K562 (cell line): ENCODE results near the gene B3GLCT. TPM values are rescaled to one million over a fixed set of nuclear protein-coding genes. Genes with fewer than 3 reads are reported as not detected.

Source experiments
- CREB5 ChIP-seq: fragments of 250-450 bp; sonication (Bioruptor Pico); IDR thresholded peaks from 2 replicates; pipeline ENCODE4 v1.5.0; 2020; ENCODE audit warnings: mild to moderate bottlenecking
- EGR1 ChIP-seq: fragments of 450-650 bp; conservative IDR thresholded peaks from 2 replicates; pipeline ENCODE4 v1.6.1; 2017; ENCODE audit warnings: mild to moderate bottlenecking
- EZH2 ChIP-seq: IDR thresholded peaks from 2 replicates; pipeline ENCODE4 v1.6.1; 2012; ENCODE audit warnings: low read depth, mild to moderate bottlenecking, inconsistent platforms, low read length, borderline replicate concordance
- HDAC1 ChIP-seq, 2 experiments: fragments of 450-650 bp; IDR thresholded peaks; 2 replicates each; pipeline ENCODE4 v1.6.1; 2016 to 2017; ENCODE audit warnings: inconsistent platforms in 1 of 2, mild to moderate bottlenecking in 1 of 2, moderate library complexity in 1 of 2
- KDM4B ChIP-seq, 2 experiments: fragments of 450-650 bp in 1 of 2; sonication (generic) in 1 of 2; IDR thresholded peaks; 2 replicates each; pipeline ENCODE4 v1.6.1; 2016 to 2017; ENCODE audit warnings: borderline replicate concordance in 2 of 2, antibody characterized with exemption in 1 of 2, low read depth in 1 of 2, mild to moderate bottlenecking in 1 of 2
- NCOA6 ChIP-seq: fragments of 450-650 bp; IDR thresholded peaks from 2 replicates; pipeline ENCODE4 v1.6.1; 2017; ENCODE audit warnings: mild to moderate bottlenecking
- NR0B1 ChIP-seq: fragments of 450-650 bp; IDR thresholded peaks from one replicate; pipeline ENCODE4 v1.6.1; 2018; ENCODE audit warnings: mild to moderate bottlenecking, moderate library complexity; ENCODE audit not compliant: partially characterized antibody
- NR1H2 ChIP-seq: sonication (generic); formaldehyde crosslinking; IDR thresholded peaks from 2 replicates; pipeline ENCODE4 v1.4.0; 2020; ENCODE audit warnings: mild to moderate bottlenecking, missing genetic modification reagents
- NR2C2 ChIP-seq, 2 experiments: fragments of 200-800 bp in 1 of 2; sonication (Bioruptor generic) in 1 of 2; sonication (generic) in 1 of 2; formaldehyde crosslinking in 1 of 2; IDR thresholded peaks; 2 replicates each; pipeline versions ENCODE4 v1.6.1 to v1.8.0; 2016 to 2022; ENCODE audit warnings: mild to moderate bottlenecking in 1 of 2, missing compliant biosample characterization in 1 of 2, missing genetic modification characterization in 1 of 2, missing genetic modification reagents in 1 of 2
- PCBP2 ChIP-seq: fragments of 200-400 bp; formaldehyde crosslinking; IDR thresholded peaks from 2 replicates; pipeline ENCODE4 v1.6.1; 2018; ENCODE audit warnings: low read length, low read depth, mild to moderate bottlenecking, moderate library complexity; ENCODE audit not compliant: poor library complexity, severe bottlenecking
- POLR2A ChIP-seq: fragments of 450-650 bp; conservative IDR thresholded peaks from 2 replicates; pipeline ENCODE4 v1.6.1; 2016
- SLC30A9 ChIP-seq: fragments of 250-450 bp; sonication (Bioruptor Pico); IDR thresholded peaks from 2 replicates; pipeline ENCODE4 v1.8.0; 2022; ENCODE audit warnings: mild to moderate bottlenecking, moderate library complexity
- SNIP1 ChIP-seq: fragments of 450-650 bp; IDR thresholded peaks from 2 replicates; pipeline ENCODE4 v1.7.1; 2017; ENCODE audit warnings: low read depth, mild to moderate bottlenecking
- STAT6 ChIP-seq: sonication (generic); formaldehyde crosslinking; IDR thresholded peaks from 2 replicates; pipeline ENCODE4 v1.8.1; 2023; ENCODE audit warnings: mild to moderate bottlenecking, missing genetic modification reagents
- TAF1 ChIP-seq: IDR thresholded peaks from 2 replicates; pipeline ENCODE4 v1.6.1; 2011; ENCODE audit warnings: mild to moderate bottlenecking, low read length, moderate library complexity; ENCODE audit not compliant: insufficient read depth, control insufficient read depth, severe bottlenecking; ENCODE audit errors: extremely low read depth
- TOE1 ChIP-seq, 2 experiments: fragments of 450-650 bp in 1 of 2; sonication (generic) in 1 of 2; formaldehyde crosslinking in 1 of 2; IDR thresholded peaks; 2 replicates each; pipeline versions ENCODE4 v1.7.1 to v1.8.0; 2016 to 2022; ENCODE audit warnings: borderline replicate concordance in 2 of 2, mild to moderate bottlenecking in 2 of 2, antibody characterized with exemption in 1 of 2, inconsistent platforms in 1 of 2, low read depth in 1 of 2, missing genetic modification reagents in 1 of 2, moderate library complexity in 1 of 2
- TRIM28 ChIP-seq: fragments of 450-650 bp; IDR thresholded peaks from 2 replicates; pipeline ENCODE4 v1.6.1; 2017
- ZBTB7A ChIP-seq: IDR thresholded peaks from 2 replicates; pipeline ENCODE4 v1.6.1; 2011; ENCODE audit warnings: low read depth, mild to moderate bottlenecking, low read length, moderate library complexity, borderline replicate concordance; ENCODE audit not compliant: control insufficient read depth
- ZBTB9 ChIP-seq: fragments of 450-650 bp; formaldehyde crosslinking; IDR thresholded peaks from 2 replicates; pipeline ENCODE4 v1.4.0; 2020; ENCODE audit warnings: mild to moderate bottlenecking, moderate library complexity
- ZNF347 ChIP-seq: fragments of 450-650 bp; formaldehyde crosslinking; IDR thresholded peaks from 2 replicates; pipeline ENCODE4 v1.4.0; 2020; ENCODE audit warnings: low read depth, mild to moderate bottlenecking, moderate library complexity
- ZNF41 ChIP-seq: fragments of 250-450 bp; sonication (Bioruptor Pico); conservative IDR thresholded peaks from 2 replicates; pipeline ENCODE4 v1.4.0; 2020; ENCODE audit warnings: mild to moderate bottlenecking
- polyA plus RNA-seq, 8 experiments: library from polyadenylated mRNA; depleted of rRNA in 4 of 8; stranded (reverse) in 5 of 8; unstranded in 3 of 8; fragments of >200 nt; fragmentation: Nextera tagmentation in 2 of 8; fragmentation: Illumina TruSeq in 1 of 8; extraction: Ambion mirVana in 2 of 8; extraction: Trizol in 1 of 8; gene quantifications; 2 replicates each; pipeline versions ENCODE4 v1.2.1 to v1.2.3, GENCODE V29; 2011 to 2014; ENCODE audit warnings: inconsistent platforms in 1 of 8, missing spikeins in 1 of 8
- total RNA-seq, 7 experiments: library from RNA; depleted of rRNA in 6 of 7; stranded (reverse); fragments of >200 nt in 6 of 7; fragmentation: Illumina TruSeq in 2 of 7; extraction: Trizol in 2 of 7; gene quantifications; 2 replicates each; pipeline versions ENCODE4 v1.2.1 to v1.2.3, GENCODE V29; 2011 to 2021; ENCODE audit warnings: low replicate concordance in 1 of 7

Gene B3GLCT
- total and polyA plus RNA-seq, 9 of the 15 experiments (the other 6 are each of a cell fraction or from before 2014, with no cell fraction given), result 1.1 to 5.1 (median 2.9) TPM

- TF ChIP-seq EGR1 (peak; percentile 74; the same call in 1 of the 2 replicates), CREB5 (CRISPR knock-in tag) (no peak), NR2C2 (CRISPR knock-in tag; IDR thresholded peaks at IDR 0.05) (no peak), NR2C2 (tag; IDR thresholded peaks at IDR 0.05) (peak; percentile 29; the same call in 1 of the 2 replicates), SNIP1 (no peak), ZNF41 (CRISPR knock-in tag) (no peak), TRIM28 (no peak), ZNF347 (CRISPR knock-in tag) (no peak), KDM4B (IDR thresholded peaks at IDR 0.05; ENCODE audit: borderline replicate concordance in 2 of 2, low read depth in 1 of 2) (no peak), TAF1 (peak; percentile 56), ZBTB9 (no peak), STAT6 (CRISPR knock-in tag) (no peak), ZBTB7A (0 out of 2 replicates have a peak, but pooled peaks have one; percentile 14), PCBP2 (no peak), EZH2 (no peak), NR1H2 (CRISPR knock-in tag) (no peak), POLR2A (peak; percentile 59), TOE1 (IDR thresholded peaks at IDR 0.05; ENCODE audit: borderline replicate concordance) (no peak), TOE1 (CRISPR knock-in tag; IDR thresholded peaks at IDR 0.05; ENCODE audit: borderline replicate concordance, low read depth) (no peak), NCOA6 (no peak), NR0B1 (no peak), HDAC1 (IDR thresholded peaks at IDR 0.05) (peak in 1 of 2 experiments; percentile 96; a peak in 2 of 4 replicates), SLC30A9 (CRISPR knock-in tag) (no peak)
Observed at GRCh38 chr13:31161557-31162150, 38.1 kb upstream of the B3GLCT start, which contains the start of gene HSPH1 (continued).
